Spleen (tissue), 7 donors: ENCODE data around the gene ITPR2.

Experiments
- POLR2AphosphoS5 ChIP-seq, 3 donors: sonication (generic); formaldehyde crosslinking; IDR thresholded peaks; one replicate each; pipeline ENCODE4 v1.5.1; 2017; ENCODE audit warnings: antibody characterized with exemption in 3 of 3
- TF ChIP-seq, protein P1 (sequence below), 11 experiments: fragments of 200-600 bp in 7 of 11; fragments of 450-650 bp in 4 of 11; sonication (generic) in 4 of 11; IDR thresholded peaks in 8 of 11; conservative IDR thresholded peaks in 3 of 11; 1 replicate in 7 of 11; 2 replicates in 4 of 11; pipeline versions ENCODE4 v1.4.0 to v1.8.0; 2016 to 2021; ENCODE audit warnings: antibody characterized with exemption in 11 of 11, inconsistent platforms in 4 of 11, mild to moderate bottlenecking in 1 of 11
- donor health status: DM: no; HTN: no; CAD: no; lungs with moderate emphysema.
- donor health status: DM: no; HTN: no; CAD: no.
- donor health status: DM: no; HTN: no; CAD: no.

DNA sequence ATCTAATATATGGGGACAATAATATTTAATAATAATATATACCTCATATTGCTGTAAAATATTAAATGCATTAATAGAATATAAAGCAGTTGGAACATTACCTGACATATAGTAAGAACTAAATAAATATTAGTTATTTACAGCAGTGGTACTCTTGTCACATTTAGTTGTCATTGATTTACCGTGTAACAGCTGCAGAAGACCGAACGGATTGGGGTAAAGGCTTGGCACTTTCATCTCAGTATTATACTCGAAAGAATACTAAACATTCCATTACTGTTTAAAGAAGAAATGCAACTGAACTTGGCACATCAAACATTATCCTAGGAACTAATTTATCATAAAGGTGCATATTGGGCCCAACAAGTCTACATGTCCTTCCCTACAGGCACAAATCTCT is 61.1 kb downstream of the ITPR2 start:
- TF ChIP-seq, protein P1, sequence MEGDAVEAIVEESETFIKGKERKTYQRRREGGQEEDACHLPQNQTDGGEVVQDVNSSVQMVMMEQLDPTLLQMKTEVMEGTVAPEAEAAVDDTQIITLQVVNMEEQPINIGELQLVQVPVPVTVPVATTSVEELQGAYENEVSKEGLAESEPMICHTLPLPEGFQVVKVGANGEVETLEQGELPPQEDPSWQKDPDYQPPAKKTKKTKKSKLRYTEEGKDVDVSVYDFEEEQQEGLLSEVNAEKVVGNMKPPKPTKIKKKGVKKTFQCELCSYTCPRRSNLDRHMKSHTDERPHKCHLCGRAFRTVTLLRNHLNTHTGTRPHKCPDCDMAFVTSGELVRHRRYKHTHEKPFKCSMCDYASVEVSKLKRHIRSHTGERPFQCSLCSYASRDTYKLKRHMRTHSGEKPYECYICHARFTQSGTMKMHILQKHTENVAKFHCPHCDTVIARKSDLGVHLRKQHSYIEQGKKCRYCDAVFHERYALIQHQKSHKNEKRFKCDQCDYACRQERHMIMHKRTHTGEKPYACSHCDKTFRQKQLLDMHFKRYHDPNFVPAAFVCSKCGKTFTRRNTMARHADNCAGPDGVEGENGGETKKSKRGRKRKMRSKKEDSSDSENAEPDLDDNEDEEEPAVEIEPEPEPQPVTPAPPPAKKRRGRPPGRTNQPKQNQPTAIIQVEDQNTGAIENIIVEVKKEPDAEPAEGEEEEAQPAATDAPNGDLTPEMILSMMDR (IDR thresholded peaks at IDR 0.05 in 8 of 11, conservative IDR thresholded peaks at IDR 0.05 in 3 of 11): no peak
- no peak for TF ChIP-seq POLR2AphosphoS5 (IDR thresholded peaks at IDR 0.05)
